ENCODE data around the gene ZNRF2. TPM values are rescaled to one million over a fixed set of nuclear protein-coding genes. Genes with fewer than 3 reads are reported as not detected.

ZNRF2 gene
- total RNA-seq: 31.7 TPM

DNA sequence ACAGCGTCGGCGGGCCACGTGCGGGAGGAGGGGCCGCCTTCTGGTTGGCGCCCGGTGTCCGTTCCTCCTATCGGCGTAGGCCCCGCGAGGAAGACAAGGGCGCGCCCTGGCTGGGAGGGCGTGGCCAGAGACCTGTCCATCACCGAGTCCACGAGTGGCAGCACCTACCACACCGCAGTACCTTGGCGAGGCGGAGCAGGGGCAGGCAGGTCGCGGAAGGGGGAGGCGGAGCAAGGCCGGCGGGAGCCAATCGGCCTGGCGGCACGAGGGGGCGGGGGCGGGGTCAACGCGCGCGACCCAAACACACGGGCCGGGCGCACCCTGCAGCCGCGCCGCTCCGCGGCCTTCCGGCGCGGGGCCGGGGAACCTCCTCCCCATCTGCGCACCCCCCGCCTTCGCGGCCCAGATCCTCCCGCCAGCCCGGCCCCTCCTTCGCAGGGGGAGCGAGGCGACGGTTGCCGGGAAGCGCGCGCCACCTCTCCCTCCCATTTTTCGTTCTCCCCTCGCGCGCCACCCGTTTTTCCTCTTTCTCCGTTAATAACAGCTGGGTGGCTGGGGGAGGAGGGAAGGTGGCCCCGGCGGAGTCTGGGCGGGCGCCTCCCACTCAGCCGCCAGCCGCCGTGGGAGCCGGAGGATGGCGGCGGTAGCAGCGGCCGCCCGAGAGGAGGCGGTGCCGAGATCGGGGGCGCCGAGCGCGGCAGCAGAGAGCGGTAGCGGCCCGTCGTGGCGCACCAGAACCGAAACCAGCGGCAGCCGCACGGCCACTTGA is at the start of gene ZNRF2:
TSS of gene ZNRF2 (plus strand) at position 300 of the 769 bp plus-strand sequence. CDS start 761 bp downstream, outside the sequence.
- H3K27ac ChIP-seq: peak within 1 kb of the TSS; percentile 99
- H3K4me3 ChIP-seq: peak within 1 kb of the TSS; percentile 77 to 84
- intact Hi-C loops (cut with DNase I): loop anchor here (1.0 to 10.0 kb wide), 8 partner anchors 112 to 1600 kb away; partner anchors contain the start of genes FKBP14, GGCT, MTURN and NOD1
- no peaks in the 10 kb centered on the region for H3K36me3 ChIP-seq
- peak; percentile 99 to 100 for DNase-seq (ENCODE audit: low spot score in 2 of 2)
- H3K4me1 ChIP-seq: peaks cover 0 to 14% of the 10 kb centered on the region in 2 donors
- no peaks in the 10 kb centered on the region for H3K9me3 ChIP-seq
- H3K27me3 ChIP-seq: no peaks in the 10 kb centered on the region
- TF ChIP-seq, protein P1, sequence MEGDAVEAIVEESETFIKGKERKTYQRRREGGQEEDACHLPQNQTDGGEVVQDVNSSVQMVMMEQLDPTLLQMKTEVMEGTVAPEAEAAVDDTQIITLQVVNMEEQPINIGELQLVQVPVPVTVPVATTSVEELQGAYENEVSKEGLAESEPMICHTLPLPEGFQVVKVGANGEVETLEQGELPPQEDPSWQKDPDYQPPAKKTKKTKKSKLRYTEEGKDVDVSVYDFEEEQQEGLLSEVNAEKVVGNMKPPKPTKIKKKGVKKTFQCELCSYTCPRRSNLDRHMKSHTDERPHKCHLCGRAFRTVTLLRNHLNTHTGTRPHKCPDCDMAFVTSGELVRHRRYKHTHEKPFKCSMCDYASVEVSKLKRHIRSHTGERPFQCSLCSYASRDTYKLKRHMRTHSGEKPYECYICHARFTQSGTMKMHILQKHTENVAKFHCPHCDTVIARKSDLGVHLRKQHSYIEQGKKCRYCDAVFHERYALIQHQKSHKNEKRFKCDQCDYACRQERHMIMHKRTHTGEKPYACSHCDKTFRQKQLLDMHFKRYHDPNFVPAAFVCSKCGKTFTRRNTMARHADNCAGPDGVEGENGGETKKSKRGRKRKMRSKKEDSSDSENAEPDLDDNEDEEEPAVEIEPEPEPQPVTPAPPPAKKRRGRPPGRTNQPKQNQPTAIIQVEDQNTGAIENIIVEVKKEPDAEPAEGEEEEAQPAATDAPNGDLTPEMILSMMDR (IDR thresholded peaks at IDR 0.05): peak; percentile 15 to 66 (median 57)

DNA sequence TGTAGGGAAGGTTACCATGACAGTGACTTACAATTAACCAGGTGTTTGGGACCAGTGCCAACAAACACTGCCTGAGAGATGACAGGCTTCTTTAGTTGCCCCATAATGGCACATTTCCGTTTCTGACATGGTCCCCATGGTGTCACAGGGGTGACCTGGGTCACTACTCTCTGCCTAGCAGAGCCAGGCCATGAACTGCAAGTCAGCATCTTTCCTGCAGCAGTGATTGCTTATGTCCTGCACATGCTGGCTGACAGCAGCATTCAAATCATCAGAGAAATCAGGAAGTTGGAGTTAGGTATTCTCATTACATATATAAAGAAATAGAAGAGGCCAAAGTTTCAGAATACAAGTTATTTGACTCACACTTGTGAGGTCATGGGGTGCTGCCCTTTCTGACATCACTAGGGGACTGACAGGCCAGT is 47.1 kb upstream of the ZNRF2 start:
- Histone ChIP-seq H3K36me3 (no peaks in the 10 kb centered on the region), H3K4me1 (peaks cover 0 to 3% of the 10 kb centered on the region in 2 donors), H3K9me3 (no peaks in the 10 kb centered on the region), H3K27me3 (no peaks in the 10 kb centered on the region), H3K4me3 (no peak overlapping the region), H3K27ac (no peak overlapping the region)
- intact Hi-C loops (cut with DNase I): no loop called here
- DNase-seq (ENCODE audit: low spot score in 2 of 2): peak in 1 of 2 donors; percentile 21
- TF ChIP-seq, protein P1 (IDR thresholded peaks at IDR 0.05): no peak

DNA sequence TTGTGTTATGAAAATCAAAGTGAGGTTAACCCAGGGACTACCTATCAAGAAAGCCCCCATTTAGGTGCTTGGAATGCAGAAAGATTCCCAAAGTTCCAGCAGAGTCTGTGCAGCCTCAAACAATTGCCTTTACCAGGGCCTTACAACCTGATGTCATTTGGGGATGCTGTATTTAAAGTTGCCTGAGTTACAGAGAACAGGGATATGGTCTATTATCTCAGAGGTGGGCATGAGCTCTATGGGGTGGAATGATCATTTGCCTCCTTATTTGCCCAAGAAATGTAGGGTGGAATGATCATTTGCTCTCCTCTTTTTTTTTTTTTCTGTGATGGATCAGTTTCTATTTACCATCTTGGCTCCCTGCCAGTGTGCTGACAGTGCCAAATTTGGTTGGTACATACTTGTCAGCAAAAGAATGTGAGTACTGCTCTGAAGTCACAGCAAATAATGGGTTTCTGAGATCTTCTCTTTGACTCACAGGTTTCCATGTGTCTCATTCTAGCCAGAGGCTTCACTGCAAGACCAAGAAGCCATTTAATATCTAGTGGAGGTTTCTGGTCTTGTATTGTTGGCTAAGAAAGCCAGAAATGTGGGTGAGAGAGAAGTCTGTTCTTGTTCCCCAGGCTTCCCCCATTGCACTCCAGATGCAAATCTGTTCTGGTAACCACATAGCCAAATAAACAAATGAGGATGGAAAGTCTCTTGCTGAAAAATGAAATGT is 45.5 kb upstream of the ZNRF2 start:
- Histone ChIP-seq H3K36me3 (no peaks in the 10 kb centered on the region), H3K27ac (no peak overlapping the region), H3K4me1 (peaks cover 0 to 3% of the 10 kb centered on the region in 2 donors), H3K27me3 (no peaks in the 10 kb centered on the region), H3K9me3 (no peaks in the 10 kb centered on the region), H3K4me3 (no peak overlapping the region)
- TF ChIP-seq, protein P1 (IDR thresholded peaks at IDR 0.05): no peak
- intact Hi-C loops (cut with DNase I): no loop called here
- DNase-seq (ENCODE audit: low spot score in 2 of 2): peak in 1 of 2 donors; percentile 68

DNA sequence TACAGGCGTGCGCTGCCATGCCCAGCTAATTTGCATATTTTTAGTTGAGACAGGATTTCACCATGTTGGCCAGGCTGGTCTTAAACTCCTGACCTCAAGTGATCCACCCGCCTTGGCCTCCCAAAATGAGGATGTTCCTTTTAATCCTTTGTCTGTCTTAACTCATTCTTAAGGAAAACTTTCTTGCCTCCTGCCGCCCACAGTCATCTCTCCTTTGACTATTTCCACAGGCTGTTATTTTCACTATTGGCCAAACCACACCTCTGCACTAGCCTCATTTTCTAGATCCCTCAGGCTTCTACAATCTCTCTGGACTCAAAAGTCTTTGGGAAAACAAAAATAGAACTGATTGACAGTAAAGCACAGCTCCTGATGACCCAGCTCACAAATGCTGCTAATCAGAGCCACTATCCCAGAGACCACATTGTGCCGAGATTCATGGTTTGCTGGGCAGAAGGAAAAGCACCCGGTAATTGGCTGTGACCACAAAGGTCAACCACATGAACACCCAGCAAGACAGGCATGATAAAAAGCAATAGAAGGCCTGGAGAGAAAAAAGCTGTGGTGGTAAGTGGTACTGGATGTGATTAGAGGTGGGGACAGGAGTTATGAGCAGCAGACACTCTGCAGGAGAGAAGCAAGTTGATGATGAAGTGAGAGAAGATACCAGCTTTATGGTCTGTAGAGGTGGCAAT is 44.1 kb upstream of the ZNRF2 start:
- DNase-seq (ENCODE audit: low spot score in 2 of 2): no peak
- Histone ChIP-seq H3K27me3 (no peaks in the 10 kb centered on the region), H3K4me3 (no peak overlapping the region), H3K4me1 (peaks cover 0 to 3% of the 10 kb centered on the region in 2 donors), H3K36me3 (no peaks in the 10 kb centered on the region), H3K27ac (no peak overlapping the region), H3K9me3 (no peaks in the 10 kb centered on the region)
- intact Hi-C loops (cut with DNase I): no loop called here
- TF ChIP-seq, protein P1 (IDR thresholded peaks at IDR 0.05): no peak

DNA sequence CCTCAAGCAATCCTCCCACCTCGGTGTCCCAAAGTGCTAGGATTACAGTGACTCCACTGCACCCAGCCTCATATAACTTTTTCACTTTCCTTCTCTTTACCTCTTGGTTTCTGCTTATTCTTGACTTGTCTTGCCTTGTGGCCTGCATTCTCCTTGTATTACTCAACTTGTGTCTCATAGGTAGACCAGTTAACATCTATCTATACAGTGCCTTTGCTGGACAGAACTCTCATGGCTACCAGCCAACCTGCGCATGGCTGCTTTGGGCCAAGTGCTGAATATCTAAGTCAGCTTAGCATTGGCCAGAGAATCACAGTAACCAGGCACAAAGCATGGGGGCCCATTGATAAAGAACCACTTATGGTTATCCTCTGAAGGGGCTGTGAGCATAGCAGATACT is 42.6 kb upstream of the ZNRF2 start:
- TF ChIP-seq, protein P1 (IDR thresholded peaks at IDR 0.05): no peak
- DNase-seq (ENCODE audit: low spot score in 2 of 2): no peak
- intact Hi-C loops (cut with DNase I): no loop called here
- no peaks in the 10 kb centered on the region for H3K27me3 ChIP-seq
- no peak overlapping the region for H3K4me3 ChIP-seq
- no peaks in the 10 kb centered on the region for H3K9me3 ChIP-seq
- peaks cover 0 to 3% of the 10 kb centered on the region in 2 donors for H3K4me1 ChIP-seq
- H3K27ac ChIP-seq: no peak overlapping the region
- no peaks in the 10 kb centered on the region for H3K36me3 ChIP-seq
